T-cell (primary cell): ENCODE measurements around the gene LPO. TPM values are rescaled to one million over a fixed set of nuclear protein-coding genes. Genes with fewer than 3 reads are reported as not detected.

Source experiments
- ATAC-seq, 4 experiments: fragments of 200-7000 bp in 3 of 4; fragments of 150-1000 bp in 1 of 4; cut with Tn5 transposase; replicated peaks in 1 of 4; 1 replicate in 3 of 4; 2 replicates in 1 of 4; pipeline ENCODE4 v1.10.0; 2021; ENCODE audit warnings: moderate library complexity in 3 of 4, mild to moderate bottlenecking in 2 of 4, moderate number of reproducible peaks in 1 of 4
- CTCF ChIA-PET, 2 donors: fragments of 300-600 bp; sonication (Branson Sonifier 250); formaldehyde crosslinking; loops; one replicate each; lab custom pipeline; 2022; ENCODE audit warnings: antibody characterized with exemption in 2 of 2; lab: Charles Lee
- POLR2A ChIA-PET, 2 donors: fragments of 300-600 bp; sonication (Branson Sonifier 250); formaldehyde crosslinking; loops; one replicate each; lab custom pipeline; 2022; ENCODE audit warnings: antibody characterized with exemption in 2 of 2; lab: Charles Lee
- DNase-seq, 35 experiments: peaks; one replicate each; pipeline versions ENCODE4 v3.0.0 to v3.0.0-alpha.2; 2013 to 2023
- H3K27ac ChIP-seq: one replicate; pipeline ENCODE4 v1.5.1; 2013; ENCODE audit warnings: low read length
- H3K27me3 ChIP-seq, 2 experiments: replicated peaks in 1 of 2; 1 replicate in 1 of 2; 2 replicates in 1 of 2; pipeline versions ENCODE4 v1.6.1 to v1.7.0; 2013; ENCODE audit warnings: low read length in 1 of 2, mixed read lengths in 1 of 2; ENCODE audit not compliant: control insufficient read depth in 2 of 2, insufficient read depth in 2 of 2; ENCODE audit errors: extremely low read depth in 1 of 2
- H3K36me3 ChIP-seq, 2 donors: 1 replicate in 1 of 2; 2 replicates in 1 of 2; pipeline versions ENCODE4 v1.6.1 to v1.7.0; 2013; ENCODE audit warnings: low read length in 1 of 2; ENCODE audit not compliant: control insufficient read depth in 2 of 2, insufficient read depth in 1 of 2; ENCODE audit errors: extremely low read depth in 1 of 2
- H3K4me1 ChIP-seq, 2 experiments: 1 replicate in 1 of 2; 2 replicates in 1 of 2; pipeline versions ENCODE4 v1.6.1 to v1.7.0; 2013; ENCODE audit warnings: low read length in 2 of 2, mixed read lengths in 1 of 2; ENCODE audit not compliant: insufficient read depth in 2 of 2, control insufficient read depth in 1 of 2; ENCODE audit errors: extremely low read depth in 1 of 2
- H3K4me3 ChIP-seq, 2 donors: 1 replicate in 1 of 2; 2 replicates in 1 of 2; pipeline versions ENCODE4 v1.5.1 to v1.7.0; 2013; ENCODE audit warnings: mild to moderate bottlenecking in 2 of 2, low read length in 1 of 2, moderate library complexity in 1 of 2; ENCODE audit not compliant: control insufficient read depth in 1 of 2; ENCODE audit errors: extremely low read depth in 1 of 2
- H3K9me3 ChIP-seq: 2 replicates; pipeline ENCODE4 v1.7.0; 2013
- H3K27ac Mint-ChIP-seq, 2 donors: one replicate each; pipeline ENCODE4 v1.8.0; 2020 to 2021; ENCODE audit warnings: mild to moderate bottlenecking in 2 of 2, mixed read lengths in 2 of 2
- H3K27me3 Mint-ChIP-seq, 2 donors: one replicate each; pipeline ENCODE4 v1.8.0; 2021 to 2022; ENCODE audit warnings: mixed read lengths in 2 of 2
- H3K36me3 Mint-ChIP-seq: one replicate; pipeline ENCODE4 v1.8.0; 2021; ENCODE audit warnings: mixed read lengths
- H3K4me1 Mint-ChIP-seq, 3 donors: one replicate each; pipeline ENCODE4 v1.8.0; 2020 to 2022; ENCODE audit warnings: mixed read lengths in 3 of 3, mild to moderate bottlenecking in 1 of 3
- H3K4me3 Mint-ChIP-seq, 3 donors: one replicate each; pipeline ENCODE4 v1.8.0; 2020 to 2022; ENCODE audit warnings: mild to moderate bottlenecking in 3 of 3, mixed read lengths in 3 of 3, moderate library complexity in 3 of 3
- H3K9me3 Mint-ChIP-seq, 3 donors: one replicate each; pipeline ENCODE4 v1.8.0; 2020 to 2022; ENCODE audit warnings: mixed read lengths in 3 of 3
- WGBS: methylation state at CpG from one replicate; pipeline ENCODE4 v1.1.5; 2013; ENCODE audit warnings: missing lambda C conversion rate; ENCODE audit not compliant: insufficient coverage; 5-methylcytosine and 5-hydroxymethylcytosine counted together
- total RNA-seq, 35 experiments: library from RNA in 6 of 35; stranded (reverse) in 6 of 35; fragments of 120-200 nt in 1 of 35; gene quantifications; one replicate each; pipeline versions ENCODE4 v1.2.1 to v1.2.4 and lab custom pipeline; 2013 to 2026

The LPO gene
- total RNA-seq, 5 donors from 2014 or later (not counting 1 experiment from before 2014, with no cell fraction given) = not detected

- ChIA-PET POLR2A (no interaction called here), CTCF (interaction anchor here in 1 of 2 donors (0.6 kb wide), 1 partner anchor 116 kb away, joined by 3 read pairs; the partner anchor contains the start of gene RNF43)
- Histone ChIP-seq H3K4me3 (no peak overlapping the region), H3K27me3 (no peaks in the 10 kb centered on the region), H3K4me1 (peaks cover 0 to 9% of the 10 kb centered on the region in 2 experiments), H3K27ac (no peak overlapping the region), H3K9me3 (no peaks in the 10 kb centered on the region), H3K36me3 (peaks cover 0 to 3% of the 10 kb centered on the region in 2 donors)
- over 99% methylated on average over 8 of the region's 16 CpGs for WGBS
- Mint-ChIP-seq H3K4me3 (no peak overlapping the region), H3K27ac (no peak overlapping the region), H3K4me1 (peaks cover 0 to 6% (median 5%) of the 10 kb centered on the region in 3 donors), H3K36me3 (no peaks in the 10 kb centered on the region), H3K9me3 (no peaks in the 10 kb centered on the region), H3K27me3 (no peaks in the 10 kb centered on the region)
- no peak for ATAC-seq
- no peak for DNase-seq
These were observed 63.2 kb downstream of the LPO start for GRCh38 chr17:58301504-58302150.

DNA sequence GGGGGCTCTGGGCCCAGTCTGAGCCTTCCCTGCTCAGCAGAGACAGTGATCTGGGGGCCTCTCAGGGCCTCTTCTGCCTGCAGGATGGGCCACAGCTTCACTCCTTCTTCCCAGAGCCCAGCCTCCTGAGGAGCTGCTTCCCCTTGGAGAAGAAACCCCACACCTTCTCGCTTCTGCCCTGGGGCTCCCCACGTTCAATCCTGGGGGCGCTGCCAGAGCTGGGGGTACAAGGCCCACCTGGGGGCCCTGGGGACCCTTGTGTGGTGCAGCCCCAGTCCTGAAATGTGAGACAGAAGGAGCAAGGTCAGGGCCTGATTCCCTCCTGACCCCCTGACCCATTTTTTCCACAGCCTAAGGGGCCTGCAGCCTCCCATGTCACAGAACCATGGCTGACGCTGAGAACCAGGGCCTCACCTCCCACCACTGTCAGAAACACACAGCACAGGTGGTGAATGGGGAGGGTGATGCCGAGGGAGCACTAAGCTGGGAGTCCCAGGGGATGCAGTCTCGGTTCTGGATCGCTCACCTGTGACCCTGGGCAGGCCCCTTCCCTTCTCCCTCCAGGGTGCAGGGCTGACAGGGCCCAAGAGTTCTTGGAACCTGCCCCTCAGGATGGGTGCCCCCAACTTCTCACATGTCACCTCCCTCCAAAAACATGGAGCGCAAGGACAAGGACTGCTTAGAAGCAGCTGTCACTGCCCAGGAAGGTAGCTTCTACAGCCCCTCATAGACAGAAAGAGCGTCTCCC is 64.0 kb downstream of the LPO start:
- Mint-ChIP-seq H3K27ac (no peak overlapping the region), H3K36me3 (no peaks in the 10 kb centered on the region), H3K27me3 (no peaks in the 10 kb centered on the region), H3K9me3 (no peaks in the 10 kb centered on the region), H3K4me3 (no peak overlapping the region), H3K4me1 (peaks cover 0 to 6% (median 5%) of the 10 kb centered on the region in 3 donors)
- DNase-seq (no peak), ATAC-seq (no peak)
- H3K27me3 ChIP-seq = no peaks in the 10 kb centered on the region
- WGBS = 94% methylated on average over 4 of the region's 9 CpGs
- no peak overlapping the region for H3K4me3 ChIP-seq
- ChIA-PET CTCF (interaction anchor here in 1 of 2 donors (0.6 to 2.4 kb wide), 3 partner anchors 15 to 115 kb away, joined by 3 to 12 read pairs (median 6); partner anchors contain the start of gene RNF43), POLR2A (no interaction called here)
- no peak overlapping the region for H3K27ac ChIP-seq
- no peaks in the 10 kb centered on the region for H3K9me3 ChIP-seq
- H3K4me1 ChIP-seq = peaks cover 0 to 9% of the 10 kb centered on the region in 2 experiments
- H3K36me3 ChIP-seq = peaks cover 0 to 9% of the 10 kb centered on the region in 2 donors

DNA sequence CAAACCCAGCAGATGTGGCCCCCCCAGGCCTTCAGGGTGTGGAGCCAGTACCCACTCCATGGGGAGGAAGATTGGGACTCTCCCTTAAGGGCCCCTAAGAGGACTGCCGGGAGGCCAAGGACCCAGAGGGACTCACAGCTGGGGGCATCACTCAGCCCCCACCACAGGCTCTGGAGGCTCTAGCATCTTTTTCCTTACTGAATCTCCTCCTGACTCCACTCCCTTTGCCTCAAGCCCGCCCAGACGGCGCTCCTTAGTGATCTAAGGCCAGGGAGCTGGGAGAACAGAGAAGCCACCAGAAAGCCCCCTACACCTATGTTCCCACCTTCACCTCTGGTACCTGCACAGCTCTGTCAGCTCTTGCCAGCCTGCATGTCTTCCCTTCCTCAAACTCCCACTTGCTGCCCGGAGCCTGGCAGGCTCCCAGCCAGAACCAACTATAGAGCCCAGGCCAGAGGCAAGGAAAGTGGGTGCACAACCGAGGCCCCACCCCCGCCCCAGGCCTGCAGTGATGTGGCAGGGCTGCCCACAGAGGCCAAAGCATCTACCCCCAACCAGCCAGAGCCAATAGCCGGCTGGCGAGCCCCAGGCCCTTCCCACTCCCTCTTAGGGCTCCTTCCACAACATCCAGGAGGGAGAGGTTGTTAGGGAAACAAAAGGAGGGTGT is 64.7 kb downstream of the LPO start:
- H3K4me3 ChIP-seq = no peak overlapping the region
- ChIA-PET CTCF (interaction anchor here in 1 of 2 donors (1.2 to 2.4 kb wide), 3 partner anchors 15 to 114 kb away, joined by 5 to 12 read pairs (median 6); partner anchors contain the start of gene RNF43), POLR2A (no interaction called here)
- H3K36me3 ChIP-seq = peaks cover 0 to 16% of the 10 kb centered on the region in 2 donors
- H3K9me3 ChIP-seq = no peaks in the 10 kb centered on the region
- no peaks in the 10 kb centered on the region for H3K9me3 Mint-ChIP-seq
- no peak overlapping the region for H3K27ac Mint-ChIP-seq
- H3K4me3 Mint-ChIP-seq = no peak overlapping the region
- no peak overlapping the region for H3K27ac ChIP-seq
- no peaks in the 10 kb centered on the region for H3K36me3 Mint-ChIP-seq
- H3K4me1 ChIP-seq = peaks cover 0 to 9% of the 10 kb centered on the region in 2 experiments
- ATAC-seq (no peak), DNase-seq (no peak)
- H3K27me3 Mint-ChIP-seq = no peaks in the 10 kb centered on the region
- no peaks in the 10 kb centered on the region for H3K27me3 ChIP-seq
- 93% methylated on average over 2 of the region's 9 CpGs for WGBS
- H3K4me1 Mint-ChIP-seq = peaks cover 0 to 6% (median 5%) of the 10 kb centered on the region in 3 donors

GRCh38 chr17:58303971-58304749 is 65.8 kb downstream of the LPO start:
- Mint-ChIP-seq H3K4me1 (peaks cover 0 to 6% (median 5%) of the 10 kb centered on the region in 3 donors), H3K27me3 (no peaks in the 10 kb centered on the region), H3K36me3 (peaks cover 1% of the 10 kb centered on the region), H3K9me3 (no peaks in the 10 kb centered on the region), H3K4me3 (no peak overlapping the region), H3K27ac (no peak overlapping the region)
- ATAC-seq (peak; percentile 85 to 90 (median 86)), DNase-seq (peak in 34 of 35 experiments; percentile 28 to 73 (median 54))
- POLR2A ChIA-PET = no interaction called here
- Histone ChIP-seq H3K36me3 (peaks cover 0 to 25% of the 10 kb centered on the region in 2 donors), H3K9me3 (no peaks in the 10 kb centered on the region), H3K4me3 (no peak overlapping the region), H3K27ac (no peak overlapping the region), H3K27me3 (no peaks in the 10 kb centered on the region), H3K4me1 (peaks cover 0 to 9% of the 10 kb centered on the region in 2 experiments)
- CTCF ChIA-PET = interaction anchor here (0.8 to 2.4 kb wide), 8 partner anchors 14 to 184 kb away, joined by 3 to 12 read pairs (median 5); partner anchors contain the start of genes HSF5 (in 1 of the 2) and RNF43 (in 1 of the 2)
- WGBS = 47% methylated on average over 5 of the region's 10 CpGs

GRCh38 chr17:58304750-58305486 is 66.5 kb downstream of the LPO start:
- no peaks in the 10 kb centered on the region for H3K9me3 Mint-ChIP-seq
- Histone ChIP-seq H3K4me3 (no peak overlapping the region), H3K27ac (no peak overlapping the region), H3K27me3 (no peaks in the 10 kb centered on the region), H3K36me3 (peaks cover 0 to 33% of the 10 kb centered on the region in 2 donors), H3K4me1 (peaks cover 0 to 9% of the 10 kb centered on the region in 2 experiments), H3K9me3 (no peaks in the 10 kb centered on the region)
- WGBS = 92% methylated on average over 10 of the region's 14 CpGs
- peaks cover 3% of the 10 kb centered on the region for H3K36me3 Mint-ChIP-seq
- H3K4me1 Mint-ChIP-seq = peaks cover 0 to 6% (median 5%) of the 10 kb centered on the region in 3 donors
- ChIA-PET POLR2A (no interaction called here), CTCF (interaction anchor here (0.6 to 2.4 kb wide), 7 partner anchors 10 to 183 kb away, joined by 3 to 12 read pairs (median 4); partner anchors contain the start of gene HSF5 (in 1 of the 2))
- H3K4me3 Mint-ChIP-seq = no peak overlapping the region
- H3K27me3 Mint-ChIP-seq = no peaks in the 10 kb centered on the region
- H3K27ac Mint-ChIP-seq = no peak overlapping the region
- DNase-seq (no peak), ATAC-seq (no peak)
